Panc1 (cell line): ENCODE data around the gene CDH13. TPM values are rescaled to one million over a fixed set of nuclear protein-coding genes. Genes with fewer than 3 reads are reported as not detected.

Experiments
- ATAC-seq: fragments of 200-7000 bp; cut with Tn5 transposase; 2 replicates; pipeline ENCODE4 v1.9.1; 2020; ENCODE audit warnings: mild to moderate bottlenecking, moderate library complexity
- BruUV-seq: library from RNA; stranded (reverse); fragments of 400-500 nt; replicated peaks from 2 replicates; lab custom pipeline; 2021; lab: Mats Ljungman, UMichigan
- CTCF ChIA-PET: fragments of 300-600 bp; sonication (Branson Sonifier 250); formaldehyde crosslinking; loops from one replicate; lab custom pipeline; 2022; ENCODE audit warnings: antibody characterized with exemption; lab: Charles Lee
- POLR2A ChIA-PET: fragments of 300-600 bp; sonication (Branson Sonifier 250); formaldehyde crosslinking; loops from one replicate; lab custom pipeline; 2022; ENCODE audit warnings: antibody characterized with exemption; lab: Charles Lee
- DNase-seq: peaks from one replicate; pipeline ENCODE4 v3.0.0-alpha.2; 2010; ENCODE audit warnings: low read depth, low spot score
- H3K27ac ChIP-seq: 2 replicates; pipeline ENCODE4 v1.5.1; 2011; ENCODE audit warnings: mild to moderate bottlenecking, low read length, inconsistent platforms
- H3K27me3 ChIP-seq: fragments of 200-500 bp; sonication (Bioruptor generic); 2 replicates; pipeline ENCODE4 v1.6.0; 2014; ENCODE audit warnings: low read length, inconsistent platforms; ENCODE audit not compliant: control insufficient read depth, insufficient read depth
- H3K36me3 ChIP-seq: fragments of 200-500 bp; sonication (Bioruptor generic); 2 replicates; pipeline ENCODE4 v1.5.1; 2014; ENCODE audit warnings: inconsistent platforms, mild to moderate bottlenecking, low read length, moderate library complexity; ENCODE audit not compliant: control insufficient read depth, insufficient read depth
- H3K4me1 ChIP-seq: 2 replicates; pipeline ENCODE4 v1.5.1; 2011; ENCODE audit warnings: inconsistent platforms, mild to moderate bottlenecking, low read length, moderate library complexity; ENCODE audit not compliant: control insufficient read depth, insufficient read depth
- H3K4me3 ChIP-seq, 2 experiments: 2 replicates each; pipeline ENCODE4 v1.5.1; 2011 to 2012; ENCODE audit warnings: low read depth in 2 of 2, low read length in 2 of 2, mild to moderate bottlenecking in 2 of 2, inconsistent platforms in 1 of 2, moderate library complexity in 1 of 2
- H3K9me3 ChIP-seq: fragments of 200-500 bp; sonication (Bioruptor generic); 2 replicates; pipeline ENCODE4 v1.5.1; 2014; ENCODE audit warnings: low read depth, mild to moderate bottlenecking, inconsistent platforms, low read length, moderate library complexity; ENCODE audit not compliant: control insufficient read depth, insufficient read depth
- POLR2AphosphoS5 ChIP-seq: IDR thresholded peaks from 2 replicates; pipeline ENCODE4 v1.6.1; 2012; ENCODE audit warnings: mild to moderate bottlenecking, low read depth, low read length, moderate library complexity
- SIN3A ChIP-seq: IDR thresholded peaks from 2 replicates; pipeline ENCODE4 v1.6.1; 2012; ENCODE audit warnings: low read depth, mild to moderate bottlenecking, low read length, moderate library complexity, borderline replicate concordance; ENCODE audit not compliant: insufficient read depth
- TCF7L2 ChIP-seq: IDR thresholded peaks from 2 replicates; pipeline ENCODE4 v1.6.1; 2011; ENCODE audit warnings: mild to moderate bottlenecking, low read depth, low read length, inconsistent platforms
- in situ Hi-C: cut with HindIII; loops from 2 replicates; pipeline ENCODE4 v1.10.0; 2016; ENCODE audit warnings: low sequenced_read_pairs, low pct_unique_long_range_greater_than_20kb
- intact Hi-C: fragments of 100-400 bp; cut with micrococcal nuclease; formaldehyde crosslinking; loops from one replicate; pipeline ENCODE4 v1.10.0; 2022; ENCODE audit not compliant: unreplicated experiment
- total RNA-seq: library from RNA; stranded (reverse); gene quantifications from one replicate; pipeline ENCODE4 v1.2.1, GENCODE V29; 2021; ENCODE audit not compliant: unreplicated experiment
- TF ChIP-seq, protein P1 (sequence below): fragments of 450-650 bp; IDR thresholded peaks from 2 replicates; pipeline ENCODE4 v1.5.1; 2017; ENCODE audit warnings: mild to moderate bottlenecking
- TF ChIP-seq, protein P2 (sequence below), 2 experiments: IDR thresholded peaks; 2 replicates each; pipeline ENCODE4 v1.6.1; 2011 to 2012; ENCODE audit warnings: low read depth in 2 of 2, control low read depth in 1 of 2, low read length in 1 of 2, mild to moderate bottlenecking in 1 of 2, moderate library complexity in 1 of 2; ENCODE audit not compliant: insufficient read depth in 1 of 2

Gene CDH13
- total RNA-seq, 1 experiment from 2014 or later, result not detected

DNA sequence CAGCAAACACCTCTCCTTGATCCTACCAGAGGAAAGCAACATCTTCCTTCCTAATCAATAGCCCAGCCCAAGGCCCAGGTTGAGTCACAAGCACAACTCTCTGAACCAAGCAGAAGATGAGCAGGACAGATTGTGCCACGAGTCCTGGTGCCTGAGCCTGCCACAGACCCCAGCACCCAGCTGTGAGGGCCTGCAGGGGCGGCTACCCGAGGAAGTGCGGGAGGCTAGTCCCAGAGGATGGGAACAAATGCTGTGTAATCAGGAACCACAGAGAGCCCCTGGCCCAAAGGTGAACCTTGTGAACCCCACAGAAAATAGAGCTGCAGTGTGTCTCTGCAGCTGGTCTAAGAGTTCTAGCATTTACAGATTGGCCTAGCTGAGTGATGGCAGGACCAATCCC, 1054.2 kb downstream of the CDH13 start:
- POLR2A ChIA-PET, result no interaction called here
- TF ChIP-seq SIN3A, result no peak

DNA sequence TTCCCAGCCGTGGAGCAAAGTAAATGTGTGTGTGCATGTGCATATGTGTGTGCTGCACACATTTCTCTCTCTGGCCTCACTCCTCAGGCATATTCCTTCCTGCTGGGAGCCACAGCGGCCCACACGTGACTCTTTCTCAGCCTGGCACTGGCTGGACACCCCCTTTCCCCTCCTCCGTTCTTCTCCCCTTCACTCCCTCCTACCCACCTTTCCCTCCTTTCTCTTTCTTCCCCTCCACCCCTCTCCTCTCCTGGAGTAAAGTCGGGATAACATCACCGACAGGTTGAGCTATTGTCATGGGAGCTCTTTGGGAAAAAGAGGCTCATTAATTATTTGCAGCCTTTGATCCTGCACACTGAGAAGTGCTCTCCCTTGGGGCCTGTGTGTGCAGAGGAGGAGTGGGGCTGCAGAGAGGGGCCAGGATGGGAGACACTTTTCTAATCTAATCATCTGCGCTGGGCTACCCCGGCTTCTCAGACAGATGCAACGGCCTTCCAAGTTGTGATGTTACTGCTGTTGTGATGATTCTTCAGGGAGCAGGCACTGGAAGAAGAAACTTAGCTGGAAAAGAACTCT, 1054.7 kb downstream of the CDH13 start:
- Histone ChIP-seq H3K27me3 (no peaks in the 10 kb centered on the region; the same call in none of the 2 replicates), H3K4me3 (no peak overlapping the region), H3K4me1 (no peaks in the 10 kb centered on the region), H3K27ac (no peak overlapping the region), H3K9me3 (no peaks in the 10 kb centered on the region), H3K36me3 (no peaks in the 10 kb centered on the region)
- no peak for TF ChIP-seq TCF7L2
- TF ChIP-seq, protein P1, sequence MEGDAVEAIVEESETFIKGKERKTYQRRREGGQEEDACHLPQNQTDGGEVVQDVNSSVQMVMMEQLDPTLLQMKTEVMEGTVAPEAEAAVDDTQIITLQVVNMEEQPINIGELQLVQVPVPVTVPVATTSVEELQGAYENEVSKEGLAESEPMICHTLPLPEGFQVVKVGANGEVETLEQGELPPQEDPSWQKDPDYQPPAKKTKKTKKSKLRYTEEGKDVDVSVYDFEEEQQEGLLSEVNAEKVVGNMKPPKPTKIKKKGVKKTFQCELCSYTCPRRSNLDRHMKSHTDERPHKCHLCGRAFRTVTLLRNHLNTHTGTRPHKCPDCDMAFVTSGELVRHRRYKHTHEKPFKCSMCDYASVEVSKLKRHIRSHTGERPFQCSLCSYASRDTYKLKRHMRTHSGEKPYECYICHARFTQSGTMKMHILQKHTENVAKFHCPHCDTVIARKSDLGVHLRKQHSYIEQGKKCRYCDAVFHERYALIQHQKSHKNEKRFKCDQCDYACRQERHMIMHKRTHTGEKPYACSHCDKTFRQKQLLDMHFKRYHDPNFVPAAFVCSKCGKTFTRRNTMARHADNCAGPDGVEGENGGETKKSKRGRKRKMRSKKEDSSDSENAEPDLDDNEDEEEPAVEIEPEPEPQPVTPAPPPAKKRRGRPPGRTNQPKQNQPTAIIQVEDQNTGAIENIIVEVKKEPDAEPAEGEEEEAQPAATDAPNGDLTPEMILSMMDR, result no peak
- BruUV-seq, result no TSS peak
- intact Hi-C loops (no loop called here), in situ Hi-C loops (no loop called here)
- DNase-seq (no peak), ATAC-seq (no peak)
- POLR2A ChIA-PET, result no interaction called here
- CTCF ChIA-PET, result no interaction called here

More for the DNA sequence above, 1054.2 kb downstream of the CDH13 start:
- no peaks in the 10 kb centered on the region for H3K9me3 ChIP-seq
- intact Hi-C loops, result no loop called here
- ATAC-seq (no peak), DNase-seq (no peak)
- BruUV-seq, result no TSS peak
- CTCF ChIA-PET, result no interaction called here
- H3K4me3 ChIP-seq, result no peak overlapping the region
- H3K36me3 ChIP-seq, result no peaks in the 10 kb centered on the region
- no peaks in the 10 kb centered on the region; the same call in none of the 2 replicates for H3K27me3 ChIP-seq
- no peaks in the 10 kb centered on the region for H3K4me1 ChIP-seq
- H3K27ac ChIP-seq, result no peak overlapping the region
- in situ Hi-C loops, result no loop called here

DNA sequence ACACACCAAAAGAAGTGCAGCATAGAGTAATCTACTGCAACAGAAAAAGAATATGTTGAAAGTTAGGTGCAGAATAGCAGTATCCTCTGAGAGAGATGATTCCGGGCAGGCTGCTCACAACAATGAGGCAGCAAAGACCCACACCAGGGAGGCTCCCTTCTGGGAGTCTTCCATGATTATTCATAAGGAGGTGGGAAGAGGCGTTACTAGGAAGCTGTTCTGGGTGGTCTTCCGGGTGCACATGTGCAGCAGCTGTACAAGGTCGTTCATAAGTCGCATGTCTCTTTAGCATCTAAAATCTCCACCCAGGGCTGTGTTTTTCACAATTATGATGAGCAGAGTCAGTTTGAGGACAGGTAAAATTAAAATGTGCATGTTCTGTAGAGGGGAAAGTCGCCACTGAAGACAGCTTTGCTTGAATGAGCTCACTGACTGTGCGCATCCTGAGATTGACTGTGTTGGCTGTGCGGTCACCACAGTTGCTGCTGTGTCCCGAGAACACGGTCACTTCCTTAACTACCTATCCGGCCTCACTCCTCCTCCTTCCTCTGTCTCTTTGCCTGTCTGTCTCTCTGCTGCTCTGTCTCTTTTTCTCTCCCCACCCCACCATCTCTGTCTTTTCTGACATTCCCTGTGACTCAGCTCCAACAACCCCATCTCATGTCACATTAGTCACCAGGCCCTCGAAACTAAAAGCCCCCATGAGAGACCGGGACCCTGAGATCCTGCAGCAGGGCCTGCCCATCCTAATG, 1055.5 kb downstream of the CDH13 start:
- no peaks in the 10 kb centered on the region for H3K4me1 ChIP-seq
- BruUV-seq, result no TSS peak
- no peak overlapping the region for H3K4me3 ChIP-seq
- H3K36me3 ChIP-seq, result no peaks in the 10 kb centered on the region
- ATAC-seq (no peak), DNase-seq (no peak)
- no peaks in the 10 kb centered on the region for H3K9me3 ChIP-seq
- H3K27me3 ChIP-seq, result no peaks in the 10 kb centered on the region; the same call in none of the 2 replicates
- ChIA-PET CTCF (no interaction called here), POLR2A (no interaction called here)
- H3K27ac ChIP-seq, result no peak overlapping the region
- intact Hi-C loops, result no loop called here
- in situ Hi-C loops, result no loop called here
- TF ChIP-seq, protein P1, result no peak
- TF ChIP-seq TCF7L2 (no peak), SIN3A (no peak), POLR2AphosphoS5 (no peak)
- TF ChIP-seq, protein P2, sequence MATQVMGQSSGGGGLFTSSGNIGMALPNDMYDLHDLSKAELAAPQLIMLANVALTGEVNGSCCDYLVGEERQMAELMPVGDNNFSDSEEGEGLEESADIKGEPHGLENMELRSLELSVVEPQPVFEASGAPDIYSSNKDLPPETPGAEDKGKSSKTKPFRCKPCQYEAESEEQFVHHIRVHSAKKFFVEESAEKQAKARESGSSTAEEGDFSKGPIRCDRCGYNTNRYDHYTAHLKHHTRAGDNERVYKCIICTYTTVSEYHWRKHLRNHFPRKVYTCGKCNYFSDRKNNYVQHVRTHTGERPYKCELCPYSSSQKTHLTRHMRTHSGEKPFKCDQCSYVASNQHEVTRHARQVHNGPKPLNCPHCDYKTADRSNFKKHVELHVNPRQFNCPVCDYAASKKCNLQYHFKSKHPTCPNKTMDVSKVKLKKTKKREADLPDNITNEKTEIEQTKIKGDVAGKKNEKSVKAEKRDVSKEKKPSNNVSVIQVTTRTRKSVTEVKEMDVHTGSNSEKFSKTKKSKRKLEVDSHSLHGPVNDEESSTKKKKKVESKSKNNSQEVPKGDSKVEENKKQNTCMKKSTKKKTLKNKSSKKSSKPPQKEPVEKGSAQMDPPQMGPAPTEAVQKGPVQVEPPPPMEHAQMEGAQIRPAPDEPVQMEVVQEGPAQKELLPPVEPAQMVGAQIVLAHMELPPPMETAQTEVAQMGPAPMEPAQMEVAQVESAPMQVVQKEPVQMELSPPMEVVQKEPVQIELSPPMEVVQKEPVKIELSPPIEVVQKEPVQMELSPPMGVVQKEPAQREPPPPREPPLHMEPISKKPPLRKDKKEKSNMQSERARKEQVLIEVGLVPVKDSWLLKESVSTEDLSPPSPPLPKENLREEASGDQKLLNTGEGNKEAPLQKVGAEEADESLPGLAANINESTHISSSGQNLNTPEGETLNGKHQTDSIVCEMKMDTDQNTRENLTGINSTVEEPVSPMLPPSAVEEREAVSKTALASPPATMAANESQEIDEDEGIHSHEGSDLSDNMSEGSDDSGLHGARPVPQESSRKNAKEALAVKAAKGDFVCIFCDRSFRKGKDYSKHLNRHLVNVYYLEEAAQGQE (IDR thresholded peaks at IDR 0.05; ENCODE audit: insufficient read depth in 1 of 2, low read depth in 2 of 2, low read length in 1 of 2), result no peak
